Endothelial cell (in vitro differentiated cells): Measurements from ENCODE around the gene TEAD1. TPM values are rescaled to one million over a fixed set of nuclear protein-coding genes. Genes with fewer than 3 reads are reported as not detected.

ENCODE experiments used
- DNase-seq: peaks from one replicate; pipeline ENCODE4 v3.0.0; 2021; ENCODE audit warnings: low spot score
- H3K27ac Mint-ChIP-seq: one replicate; pipeline ENCODE4 v1.8.0; 2021; ENCODE audit warnings: mixed read lengths, inconsistent platforms; ENCODE audit not compliant: unreplicated experiment
- H3K27me3 Mint-ChIP-seq: one replicate; pipeline ENCODE4 v1.8.0; 2021; ENCODE audit warnings: mild to moderate bottlenecking, moderate library complexity, mixed read lengths, inconsistent platforms; ENCODE audit not compliant: unreplicated experiment
- H3K36me3 Mint-ChIP-seq: one replicate; pipeline ENCODE4 v1.8.0; 2021; ENCODE audit warnings: mild to moderate bottlenecking, low read depth, mixed read lengths, inconsistent platforms; ENCODE audit not compliant: unreplicated experiment
- H3K4me1 Mint-ChIP-seq: one replicate; pipeline ENCODE4 v1.8.0; 2021; ENCODE audit warnings: mild to moderate bottlenecking, mixed read lengths, inconsistent platforms; ENCODE audit not compliant: unreplicated experiment
- H3K4me3 Mint-ChIP-seq: one replicate; pipeline ENCODE4 v1.8.0; 2021; ENCODE audit warnings: mild to moderate bottlenecking, mixed read lengths, inconsistent platforms; ENCODE audit not compliant: unreplicated experiment
- H3K9me3 Mint-ChIP-seq: one replicate; pipeline ENCODE4 v1.8.0; 2021; ENCODE audit warnings: mixed read lengths, inconsistent platforms; ENCODE audit not compliant: unreplicated experiment
- total RNA-seq: library from RNA; stranded (reverse); fragmentation: NEBNext Ultra II Directional; extraction: Animal tissue kit (Norgen Biotek cat#: 25700); gene quantifications from one replicate; pipeline ENCODE4 v1.2.1, GENCODE V29; 2021; ENCODE audit not compliant: unreplicated experiment
- TF ChIP-seq, protein P1 (sequence below): fragments of 200-600 bp; sonication (generic); IDR thresholded peaks from one replicate; pipeline ENCODE4 v1.5.0; 2021; ENCODE audit warnings: antibody characterized with exemption; ENCODE audit not compliant: unreplicated experiment

The TEAD1 gene
- total RNA-seq, 1 donor from 2014 or later = 54.4 TPM

DNA sequence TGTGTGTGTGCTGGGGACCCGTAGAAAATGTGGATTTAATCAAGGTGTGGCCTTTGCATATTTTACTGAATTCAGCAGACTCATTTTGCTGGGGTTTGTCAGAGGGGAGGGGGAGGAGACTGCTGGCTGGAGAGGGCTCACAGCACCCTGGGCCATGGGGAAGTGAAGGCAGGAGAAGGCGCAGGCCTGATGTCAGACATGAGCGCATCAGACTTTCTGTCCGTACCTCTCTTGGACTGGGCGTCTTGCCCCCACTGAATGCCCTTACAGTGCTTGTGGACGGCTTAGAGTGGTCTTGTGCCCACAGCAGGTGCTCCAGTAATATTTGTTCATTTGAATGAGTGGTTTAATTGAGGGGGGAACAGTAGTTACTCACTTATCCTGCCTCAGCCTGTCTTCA lies 75.2 kb downstream of the TEAD1 start:
- Mint-ChIP-seq H3K36me3 (no peaks in the 10 kb centered on the region), H3K9me3 (no peaks in the 10 kb centered on the region), H3K4me3 (no peak overlapping the region), H3K27me3 (peaks cover 7% of the 10 kb centered on the region), H3K4me1 (peaks cover 32% of the 10 kb centered on the region), H3K27ac (no peak overlapping the region)
- no peak for DNase-seq
- TF ChIP-seq, protein P1, sequence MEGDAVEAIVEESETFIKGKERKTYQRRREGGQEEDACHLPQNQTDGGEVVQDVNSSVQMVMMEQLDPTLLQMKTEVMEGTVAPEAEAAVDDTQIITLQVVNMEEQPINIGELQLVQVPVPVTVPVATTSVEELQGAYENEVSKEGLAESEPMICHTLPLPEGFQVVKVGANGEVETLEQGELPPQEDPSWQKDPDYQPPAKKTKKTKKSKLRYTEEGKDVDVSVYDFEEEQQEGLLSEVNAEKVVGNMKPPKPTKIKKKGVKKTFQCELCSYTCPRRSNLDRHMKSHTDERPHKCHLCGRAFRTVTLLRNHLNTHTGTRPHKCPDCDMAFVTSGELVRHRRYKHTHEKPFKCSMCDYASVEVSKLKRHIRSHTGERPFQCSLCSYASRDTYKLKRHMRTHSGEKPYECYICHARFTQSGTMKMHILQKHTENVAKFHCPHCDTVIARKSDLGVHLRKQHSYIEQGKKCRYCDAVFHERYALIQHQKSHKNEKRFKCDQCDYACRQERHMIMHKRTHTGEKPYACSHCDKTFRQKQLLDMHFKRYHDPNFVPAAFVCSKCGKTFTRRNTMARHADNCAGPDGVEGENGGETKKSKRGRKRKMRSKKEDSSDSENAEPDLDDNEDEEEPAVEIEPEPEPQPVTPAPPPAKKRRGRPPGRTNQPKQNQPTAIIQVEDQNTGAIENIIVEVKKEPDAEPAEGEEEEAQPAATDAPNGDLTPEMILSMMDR = no peak

DNA sequence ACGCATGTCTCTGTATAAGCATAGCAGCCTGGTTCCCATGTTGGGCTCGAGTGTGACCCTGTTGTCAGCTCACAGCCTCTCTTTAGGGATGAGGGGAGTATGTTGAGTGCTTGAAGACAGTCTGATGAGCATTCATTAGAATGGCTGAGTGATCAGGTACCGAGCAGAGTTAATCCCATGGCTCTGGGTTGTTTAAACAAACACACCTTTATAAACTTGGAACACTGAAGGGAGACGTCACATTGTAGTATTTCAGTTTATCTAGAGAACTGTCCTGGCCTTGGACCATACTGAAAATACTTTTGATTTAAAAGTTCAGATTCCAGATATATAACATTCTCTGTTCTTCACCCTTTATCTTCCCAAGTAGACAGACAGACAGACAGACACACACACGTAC lies 76.0 kb downstream of the TEAD1 start:
- no peak for DNase-seq
- H3K27ac Mint-ChIP-seq = no peak overlapping the region
- H3K9me3 Mint-ChIP-seq = no peaks in the 10 kb centered on the region
- TF ChIP-seq, protein P1 = no peak
- H3K27me3 Mint-ChIP-seq = peaks cover 7% of the 10 kb centered on the region
- no peak overlapping the region for H3K4me3 Mint-ChIP-seq
- peaks cover 36% of the 10 kb centered on the region for H3K4me1 Mint-ChIP-seq
- H3K36me3 Mint-ChIP-seq = no peaks in the 10 kb centered on the region

DNA sequence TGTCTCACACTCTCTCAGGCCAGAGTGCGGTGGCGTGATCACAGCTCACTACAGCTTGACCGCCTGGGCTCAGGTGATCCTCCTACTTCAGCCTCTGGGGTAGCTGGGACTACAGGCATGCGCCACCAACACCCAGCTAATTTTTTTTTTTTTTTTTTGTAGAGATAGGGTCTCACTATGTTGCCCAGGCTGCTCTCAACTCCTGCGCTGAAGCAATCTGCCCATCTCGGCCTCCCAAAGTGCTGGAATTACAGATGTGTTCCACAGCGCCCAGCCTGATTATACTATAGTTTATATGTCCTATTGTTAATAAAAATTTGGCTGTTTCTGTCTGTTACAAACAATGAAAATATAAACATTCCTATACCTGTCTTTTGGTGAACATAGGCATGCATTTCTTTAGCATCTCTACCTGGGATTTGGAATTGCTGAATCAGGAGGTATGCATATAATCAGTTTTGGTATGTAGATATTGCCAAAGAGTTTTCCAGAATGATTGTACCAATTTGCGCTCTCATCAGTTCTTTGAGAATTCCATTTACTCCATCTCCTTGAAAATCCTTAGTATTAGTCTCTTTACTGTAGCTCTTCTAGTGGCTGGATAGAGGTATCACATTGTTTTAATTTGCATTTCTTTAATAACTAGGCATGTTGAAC lies 78.8 kb downstream of the TEAD1 start:
- H3K27ac Mint-ChIP-seq = no peak overlapping the region
- no peak for DNase-seq
- H3K36me3 Mint-ChIP-seq = no peaks in the 10 kb centered on the region
- H3K9me3 Mint-ChIP-seq = no peaks in the 10 kb centered on the region
- H3K27me3 Mint-ChIP-seq = peaks cover 3% of the 10 kb centered on the region
- H3K4me3 Mint-ChIP-seq = no peak overlapping the region
- H3K4me1 Mint-ChIP-seq = peaks cover 45% of the 10 kb centered on the region
- TF ChIP-seq, protein P1 = no peak

DNA sequence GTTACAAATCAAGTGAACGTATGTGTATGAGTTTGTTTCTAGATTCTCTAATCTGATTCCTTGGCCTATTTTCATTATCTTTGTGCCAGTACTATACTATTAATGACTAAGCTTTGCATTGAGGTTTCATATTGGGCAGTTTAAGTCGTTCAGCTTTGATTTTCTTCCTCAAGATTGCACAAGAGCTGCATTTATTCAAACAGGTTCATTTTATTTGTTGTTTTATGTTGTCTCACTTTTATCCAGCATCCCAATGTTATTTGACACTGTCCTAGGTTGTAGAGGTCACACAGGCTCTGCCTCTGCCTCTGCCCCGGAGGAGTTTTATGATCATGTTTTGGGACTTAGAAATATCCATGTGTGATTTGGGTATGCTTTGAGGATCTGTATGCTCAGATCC lies 79.8 kb downstream of the TEAD1 start:
- Mint-ChIP-seq H3K4me3 (no peak overlapping the region), H3K27ac (no peak overlapping the region), H3K9me3 (no peaks in the 10 kb centered on the region), H3K27me3 (peaks cover 1% of the 10 kb centered on the region), H3K4me1 (peaks cover 42% of the 10 kb centered on the region), H3K36me3 (no peaks in the 10 kb centered on the region)
- DNase-seq = no peak
- TF ChIP-seq, protein P1 = no peak

DNA sequence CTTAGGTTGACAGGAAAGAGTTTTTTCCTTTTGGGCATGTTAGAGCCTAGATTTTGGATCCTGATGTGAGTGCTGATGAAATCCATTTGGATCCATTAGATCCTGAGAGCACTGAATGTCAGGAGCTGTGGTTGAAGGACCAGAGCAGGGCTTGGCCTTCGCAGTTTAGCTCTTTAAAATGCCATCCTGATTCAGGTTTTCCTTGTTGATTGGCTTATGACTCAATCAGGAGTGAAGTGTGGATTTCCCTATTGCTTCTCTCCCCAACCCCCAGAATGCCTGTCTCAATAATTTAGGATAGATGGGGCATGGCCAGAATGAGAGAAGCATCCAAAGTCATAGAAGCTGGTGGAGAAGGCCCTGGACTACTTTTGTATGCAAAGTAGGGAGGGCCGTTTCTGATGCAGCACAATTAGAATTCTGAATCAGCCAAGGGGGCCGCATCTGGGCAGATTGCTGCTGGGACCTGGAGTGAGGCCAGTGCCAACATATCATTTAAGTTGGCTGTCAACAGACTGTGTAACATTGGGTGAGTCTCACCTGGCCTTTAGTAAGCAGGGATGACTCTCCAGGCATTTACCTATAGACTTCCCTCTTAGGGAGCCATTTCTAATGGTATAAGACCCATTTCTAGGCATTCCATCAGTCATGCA lies 80.5 kb downstream of the TEAD1 start:
- H3K9me3 Mint-ChIP-seq = no peaks in the 10 kb centered on the region
- peaks cover 40% of the 10 kb centered on the region for H3K4me1 Mint-ChIP-seq
- H3K27me3 Mint-ChIP-seq = no peaks in the 10 kb centered on the region
- TF ChIP-seq, protein P1 = no peak
- DNase-seq = no peak
- H3K4me3 Mint-ChIP-seq = no peak overlapping the region
- no peak overlapping the region for H3K27ac Mint-ChIP-seq
- H3K36me3 Mint-ChIP-seq = no peaks in the 10 kb centered on the region
